Retina (tissue), 1 donor: Measurements from ENCODE around the gene PIGQ.

Experiments
- DNase-seq: peaks from one replicate; pipeline ENCODE4 v3.0.0-alpha.2; 2016

The PIGQ gene

GRCh38 chr16:534856-535445, 34.8 kb upstream of the PIGQ start:
- DNase-seq, result no peak

DNA sequence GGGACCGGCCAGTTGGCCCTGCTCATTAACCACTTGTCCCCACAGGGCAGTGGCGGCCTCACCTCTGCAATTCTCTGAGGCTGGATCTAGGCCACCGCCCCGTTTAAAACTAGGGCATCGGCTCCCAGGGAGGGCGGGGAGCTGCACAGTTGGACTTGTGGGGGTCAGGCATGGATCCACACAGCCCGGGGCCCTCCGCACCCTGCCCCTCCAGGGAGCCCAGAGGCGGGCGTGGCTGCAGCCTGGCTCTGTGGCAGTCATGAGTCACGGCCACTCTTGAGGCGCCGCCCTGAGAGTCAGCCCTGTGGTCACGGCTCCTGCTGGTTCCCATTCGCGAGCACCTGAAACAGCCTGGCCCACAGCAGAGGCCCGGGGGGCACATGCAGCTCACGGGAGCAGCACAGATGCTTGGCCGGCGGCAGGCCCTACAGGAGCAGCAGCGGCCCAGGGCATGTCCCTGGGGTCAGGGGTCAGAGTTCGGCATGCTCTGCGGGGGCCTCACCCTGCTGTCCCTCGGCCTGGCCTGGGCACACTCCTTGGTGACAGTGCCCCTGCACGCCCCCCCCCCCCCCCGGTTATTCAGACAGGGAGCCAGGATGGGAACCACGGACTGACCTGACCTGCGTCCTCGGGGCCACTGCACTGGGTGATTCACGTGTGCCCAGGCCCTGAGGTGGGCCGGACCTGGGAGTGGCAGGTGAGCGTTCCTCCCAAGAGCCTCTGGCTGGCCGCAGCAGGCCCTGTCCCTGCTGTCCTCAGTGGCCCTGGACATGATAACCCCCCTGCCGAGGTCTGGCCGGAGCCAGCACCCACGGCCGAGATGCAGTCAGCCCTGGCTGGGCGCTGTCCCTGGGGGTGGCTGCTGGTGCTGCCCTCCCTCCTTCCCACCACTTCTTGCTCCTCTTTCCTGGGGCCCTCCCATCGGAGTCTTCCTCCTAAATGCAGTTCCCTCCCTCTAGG, 34.0 kb upstream of the PIGQ start:
- DNase-seq, result no peak

GRCh38 chr16:536746-537145, 33.0 kb upstream of the PIGQ start:
- DNase-seq, result no peak

- DNase-seq, result no peak
These were observed 32.1 kb upstream of the PIGQ start for GRCh38 chr16:537415-538335.

DNA sequence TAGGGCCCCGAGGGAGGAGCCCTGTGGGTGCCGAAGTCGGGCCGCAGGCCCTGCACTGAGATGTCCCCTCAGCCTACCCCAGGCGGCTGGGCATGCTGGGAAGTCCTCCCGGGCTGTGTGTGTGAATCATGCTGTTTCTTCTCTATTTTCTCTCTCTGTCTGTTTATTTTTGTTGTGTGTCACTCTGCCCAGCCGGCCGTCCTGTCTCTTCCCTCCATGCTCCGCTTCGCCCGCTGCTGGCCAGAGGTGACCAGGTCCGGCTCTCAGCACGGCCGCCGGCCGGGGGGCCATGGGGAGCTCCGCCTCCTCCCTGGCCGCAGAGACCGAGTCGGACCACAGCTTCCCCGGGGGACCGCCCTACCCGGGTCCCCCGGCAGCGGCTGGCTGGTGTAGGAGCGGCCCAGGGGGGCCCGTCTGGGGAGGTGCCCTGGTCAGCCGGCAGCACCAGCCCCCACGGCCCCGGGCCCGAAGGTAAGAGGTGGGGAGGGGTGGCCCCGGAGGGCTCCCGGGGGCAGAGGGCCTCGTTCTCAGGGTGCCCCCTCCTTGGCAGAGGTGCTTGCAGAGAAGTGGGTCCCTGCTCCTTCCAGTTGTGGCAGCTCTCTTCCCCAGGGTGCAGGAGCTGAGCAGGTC, 29.8 kb upstream of the PIGQ start:
- no peak for DNase-seq

GRCh38 chr16:540645-541340, 29.0 kb upstream of the PIGQ start:
- no peak for DNase-seq

GRCh38 chr16:543301-544164, 26.2 kb upstream of the PIGQ start:
- DNase-seq, result peak; percentile 56

GRCh38 chr16:544517-544916, 25.3 kb upstream of the PIGQ start:
- DNase-seq, result no peak

- DNase-seq, result peak; percentile 70
These were observed 22.6 kb upstream of the PIGQ start for GRCh38 chr16:546909-547770.

DNA sequence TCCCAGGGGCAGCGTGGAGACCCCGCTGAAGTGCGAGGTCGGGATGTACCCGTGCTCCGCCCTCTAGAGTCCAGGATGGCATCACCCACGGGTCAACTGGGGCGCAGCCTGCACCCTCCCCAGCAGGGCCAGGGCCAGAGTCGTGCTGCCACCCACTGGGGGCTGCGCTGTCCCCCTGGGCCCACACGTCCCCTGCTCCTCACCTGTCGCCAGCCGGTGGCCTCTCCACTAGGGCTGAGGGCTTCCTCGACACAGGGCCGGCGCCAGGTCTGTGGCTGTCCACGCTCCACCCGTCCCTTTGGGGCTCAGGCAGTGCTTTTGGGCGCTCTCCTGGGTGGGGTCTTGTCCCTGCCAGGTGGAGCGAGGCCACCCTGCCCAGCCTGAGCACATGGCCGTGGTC, 21.2 kb upstream of the PIGQ start:
- DNase-seq, result no peak

- DNase-seq, result no peak
These were observed 20.1 kb upstream of the PIGQ start for GRCh38 chr16:549544-550263.

DNA sequence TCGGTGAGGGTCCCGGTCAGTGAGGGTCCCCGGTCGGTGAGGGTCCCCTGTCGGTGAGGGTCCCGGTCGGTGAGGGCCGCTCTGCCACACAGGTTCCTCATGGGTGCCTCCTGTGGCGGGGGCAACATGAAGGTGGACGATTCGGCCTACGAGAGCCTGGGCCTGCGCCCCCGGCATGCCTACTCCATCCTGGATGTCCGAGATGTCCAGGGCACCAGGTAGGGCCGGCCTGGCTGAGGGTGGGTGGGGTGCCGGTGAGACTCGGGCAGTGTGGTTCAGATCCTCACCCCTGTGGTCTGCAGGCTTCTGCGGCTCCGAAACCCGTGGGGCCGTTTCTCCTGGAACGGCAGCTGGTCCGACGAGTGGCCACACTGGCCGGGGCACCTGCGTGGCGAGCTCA, 18.6 kb upstream of the PIGQ start:
- DNase-seq, result no peak

DNA sequence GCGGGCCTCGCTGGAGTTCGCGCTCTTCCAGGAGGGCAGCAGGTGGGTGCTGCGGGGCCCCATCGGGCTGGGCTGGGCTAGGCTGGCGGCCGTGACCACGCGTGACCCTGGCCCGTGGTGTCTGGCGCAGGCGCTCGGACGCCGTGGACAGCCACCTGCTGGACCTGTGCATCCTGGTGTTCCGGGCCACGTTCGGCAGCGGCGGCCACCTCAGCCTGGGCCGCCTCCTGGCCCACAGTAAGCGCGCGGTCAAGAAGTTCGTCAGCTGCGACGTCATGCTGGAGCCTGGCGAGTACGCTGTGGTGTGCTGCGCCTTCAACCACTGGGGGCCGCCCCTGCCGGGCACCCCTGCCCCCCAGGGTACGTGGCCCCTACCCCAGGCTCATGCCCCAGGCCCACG, 17.6 kb upstream of the PIGQ start:
- DNase-seq, result no peak

DNA sequence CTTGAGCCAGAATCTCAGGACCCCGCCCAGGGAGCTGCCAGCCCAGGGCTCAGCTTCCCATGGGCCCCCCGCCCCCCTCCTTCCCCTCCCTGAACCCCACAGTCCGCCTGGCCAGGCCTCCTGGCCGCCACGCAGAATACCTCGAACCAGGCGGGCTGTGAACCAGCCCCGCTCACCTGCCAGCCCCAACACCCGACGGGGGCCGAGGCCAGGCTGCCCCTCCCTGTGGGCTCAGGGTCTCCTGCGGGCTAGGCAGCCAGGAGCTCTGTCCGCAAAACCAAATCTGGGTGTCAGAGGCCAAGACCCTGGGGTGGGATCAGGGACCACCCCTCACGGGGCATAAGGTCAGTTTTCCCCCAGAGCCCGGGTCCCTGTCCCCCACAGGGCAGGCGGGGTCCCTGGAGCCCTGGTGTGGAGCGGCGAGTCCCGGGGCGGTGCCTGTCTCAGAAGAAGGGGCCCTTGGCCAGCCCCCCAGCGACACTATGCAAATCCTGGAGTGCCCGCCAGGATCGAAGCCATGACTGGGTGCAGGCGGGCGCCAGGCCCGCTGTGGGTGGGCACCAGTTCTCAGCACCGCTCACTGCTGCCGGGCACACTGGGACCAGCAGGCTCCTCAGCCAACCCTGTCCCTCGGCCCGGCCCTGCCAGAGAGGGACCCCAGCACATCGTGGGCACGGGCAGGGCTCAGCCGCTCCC, 16.0 kb upstream of the PIGQ start:
- no peak for DNase-seq

- DNase-seq, result no peak
These were observed 15.5 kb upstream of the PIGQ start for GRCh38 chr16:554297-554621.

GRCh38 chr16:554640-555365, 15.0 kb upstream of the PIGQ start:
- peak; percentile 80 for DNase-seq

DNA sequence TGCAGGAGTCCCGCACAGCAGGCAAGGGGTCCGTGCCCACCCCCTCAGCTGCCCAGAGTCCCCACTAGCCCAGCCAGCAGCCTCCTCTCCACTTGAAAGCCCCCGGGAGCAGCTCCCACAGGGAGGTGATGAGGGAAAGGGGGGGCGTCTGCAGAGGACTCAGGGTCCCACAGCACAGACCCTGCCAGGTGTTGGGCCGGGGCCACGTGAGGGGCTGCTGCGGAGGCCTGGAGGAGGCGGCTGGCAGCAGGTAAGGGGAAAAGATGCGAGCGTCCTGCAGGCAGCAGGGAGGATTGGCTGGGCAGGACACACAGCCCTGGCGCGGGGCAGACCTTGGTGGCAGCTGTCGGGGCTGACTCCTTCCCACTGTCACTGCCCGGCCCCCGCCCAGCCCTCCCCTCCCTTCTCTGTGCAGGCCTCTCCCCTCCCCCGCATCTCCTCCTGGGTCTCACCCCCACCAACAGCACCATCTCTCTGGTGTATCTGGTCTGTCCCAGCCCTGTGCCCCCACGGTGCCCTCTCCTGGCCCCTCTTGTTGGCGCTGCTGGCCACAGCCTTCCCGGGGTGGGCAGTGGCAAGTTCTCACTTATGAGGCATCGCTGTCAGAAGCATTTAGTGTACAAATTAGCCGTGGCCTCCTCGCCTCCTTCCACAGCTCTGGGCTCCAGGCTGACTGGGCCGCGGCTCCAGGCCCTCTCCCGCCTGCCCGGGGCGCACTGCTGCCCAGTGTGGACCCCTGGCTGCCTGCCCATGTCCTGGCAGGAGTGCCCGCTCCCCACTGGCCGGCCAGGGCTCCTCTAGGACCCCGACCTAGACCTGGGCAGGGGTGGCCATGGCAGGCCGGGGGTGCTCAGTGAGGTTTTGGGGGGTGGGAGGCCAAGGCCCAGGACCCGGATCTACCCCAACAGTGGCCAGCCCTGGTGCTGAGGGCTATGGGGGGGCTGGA, 14.0 kb upstream of the PIGQ start:
- DNase-seq, result peak; percentile 92
